ENCODE measurements around the gene COG5.

Gene COG5

DNA sequence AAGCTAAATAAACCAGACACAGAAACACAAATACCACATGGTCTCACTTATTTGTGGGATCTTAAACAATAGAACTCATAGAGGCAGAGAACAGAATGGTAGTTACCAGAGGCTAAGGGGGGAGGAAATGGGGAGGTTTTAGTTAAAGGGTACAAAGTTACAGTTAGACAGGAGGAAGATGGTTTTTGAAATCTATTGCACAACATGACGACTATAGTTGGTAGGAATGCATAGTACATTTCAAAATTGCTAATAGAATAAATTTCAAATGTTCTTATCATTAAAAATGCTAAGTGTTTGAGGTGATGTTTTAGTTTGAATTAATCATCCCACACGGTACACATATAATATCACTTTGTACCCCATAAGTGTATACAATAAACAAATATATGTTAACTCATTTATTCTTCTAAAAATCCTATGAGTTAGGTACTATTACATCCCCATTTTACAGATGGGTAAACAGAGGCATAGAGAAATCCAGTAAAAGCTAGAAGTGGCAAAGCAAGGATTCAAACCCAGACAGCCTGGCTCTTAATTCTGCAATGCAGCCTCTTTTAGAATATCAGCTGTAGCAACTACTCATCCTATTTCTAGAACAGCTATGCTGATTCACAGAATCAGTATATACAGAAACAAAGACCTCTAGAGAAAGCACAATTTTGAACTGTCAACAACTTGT lies 344.0 kb downstream of the COG5 start:
- no peak for DNase-seq (ENCODE audit: low read depth, low spot score)
- no peak overlapping the region for H3K4me3 ChIP-seq (ENCODE audit: low read length)

- DNase-seq (ENCODE audit: low read depth, low spot score) = no peak
- H3K4me3 ChIP-seq (ENCODE audit: low read length) = no peak overlapping the region
These were observed 349.8 kb downstream of the COG5 start for GRCh38 chr7:107213945-107214344.

DNA sequence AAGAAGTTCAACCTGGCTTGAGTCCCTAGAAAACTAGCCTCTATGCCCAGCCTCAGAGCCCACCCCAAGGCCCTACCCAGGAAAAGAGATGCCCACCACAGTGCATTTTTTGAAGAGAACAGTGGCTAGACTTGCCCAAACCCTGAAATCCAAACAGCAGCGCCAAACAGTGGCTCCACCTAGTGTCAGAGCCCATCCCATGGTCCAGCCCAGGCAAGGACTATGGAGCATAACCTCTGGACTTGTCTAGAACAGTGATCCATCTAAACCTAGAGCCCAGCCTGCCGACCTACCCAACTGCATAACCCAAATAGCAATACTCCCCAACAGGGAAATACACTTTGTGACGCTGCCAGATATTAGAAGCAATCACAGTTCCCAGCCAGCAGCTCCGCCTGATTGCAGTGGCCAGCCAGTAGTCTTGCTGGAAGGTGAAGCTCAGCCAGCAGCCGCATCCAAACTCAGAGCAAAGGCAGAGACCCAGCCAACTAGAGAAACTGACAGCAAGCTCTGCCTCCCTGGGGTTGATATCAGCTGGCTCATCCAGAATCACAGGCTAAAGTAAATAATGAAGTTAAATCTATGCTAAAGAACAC lies 350.4 kb downstream of the COG5 start:
- H3K4me3 ChIP-seq (ENCODE audit: low read length) = no peak overlapping the region
- no peak for DNase-seq (ENCODE audit: low read depth, low spot score)

GRCh38 chr7:107212725-107213124 lies 351.0 kb downstream of the COG5 start:
- DNase-seq (ENCODE audit: low read depth, low spot score) = no peak
- H3K4me3 ChIP-seq (ENCODE audit: low read length) = no peak overlapping the region

- no peak for DNase-seq (ENCODE audit: low read depth, low spot score)
- no peak overlapping the region for H3K4me3 ChIP-seq (ENCODE audit: low read length)
These were observed 353.3 kb downstream of the COG5 start for GRCh38 chr7:107210400-107210799.

GRCh38 chr7:107209565-107209964 lies 354.2 kb downstream of the COG5 start:
- no peak for DNase-seq (ENCODE audit: low read depth, low spot score)
- no peak overlapping the region for H3K4me3 ChIP-seq (ENCODE audit: low read length)

DNA sequence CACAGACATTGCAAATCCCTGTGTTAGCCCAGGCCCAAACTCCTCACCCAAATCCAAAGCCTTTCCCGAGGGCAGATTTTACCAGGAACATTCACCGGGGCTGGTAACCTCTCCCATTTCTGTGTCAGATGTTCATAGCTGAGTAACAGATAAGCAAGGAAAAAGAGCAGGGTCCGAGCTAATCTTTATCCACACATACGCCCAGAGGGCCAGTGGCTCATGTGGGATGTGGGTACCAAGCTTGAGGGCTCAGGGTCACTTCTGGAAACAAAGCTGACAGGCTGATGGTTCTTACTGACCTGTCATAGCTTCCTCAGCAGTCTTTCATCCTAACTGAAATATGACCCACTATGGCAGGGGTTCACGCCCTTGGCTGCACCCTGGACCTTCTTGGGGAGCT lies 355.2 kb downstream of the COG5 start:
- DNase-seq (ENCODE audit: low read depth, low spot score) = no peak
- no peak overlapping the region for H3K4me3 ChIP-seq (ENCODE audit: low read length)

- H3K4me3 ChIP-seq (ENCODE audit: low read length) = no peak overlapping the region
- no peak for DNase-seq (ENCODE audit: low read depth, low spot score)
These were observed 355.6 kb downstream of the COG5 start for GRCh38 chr7:107208024-107208521.

DNA sequence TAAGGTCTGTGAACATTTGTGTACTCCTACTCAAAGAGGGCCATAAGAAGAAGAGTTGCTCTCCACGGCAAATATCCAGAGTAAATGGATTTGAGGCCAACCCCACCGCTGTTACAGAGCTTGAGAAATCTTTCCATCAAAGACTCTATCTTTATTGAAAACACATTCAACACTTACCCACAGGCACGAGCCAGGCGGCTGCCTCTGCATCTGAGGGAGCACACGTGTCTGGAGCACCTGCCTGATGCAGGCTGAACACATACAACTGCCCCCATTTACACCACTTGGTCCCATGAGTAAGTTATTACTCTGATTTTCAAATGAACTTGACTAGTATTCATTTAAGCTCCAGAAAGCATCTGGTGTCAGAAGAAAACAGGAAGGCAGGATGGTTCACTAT lies 356.3 kb downstream of the COG5 start:
- DNase-seq (ENCODE audit: low read depth, low spot score) = no peak
- no peak overlapping the region for H3K4me3 ChIP-seq (ENCODE audit: low read length)

DNA sequence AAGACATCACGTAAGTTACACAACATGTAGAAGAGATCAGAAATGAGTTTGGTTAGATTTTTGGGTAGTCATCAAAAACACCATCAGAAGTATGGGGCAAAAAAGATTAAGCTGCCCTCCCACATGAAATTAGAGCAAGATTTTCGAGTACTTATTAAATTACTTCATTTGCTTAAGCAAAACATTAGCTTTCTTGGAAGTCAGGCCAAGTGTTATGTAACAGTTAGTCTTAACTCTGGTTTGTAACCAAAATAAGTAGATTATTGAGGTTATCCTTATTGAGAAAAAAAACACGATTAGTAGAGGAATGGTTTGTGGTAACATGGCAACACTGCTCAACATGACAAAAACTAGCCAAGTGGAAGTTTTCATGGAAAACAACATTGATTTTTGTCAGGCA lies 357.0 kb downstream of the COG5 start:
- H3K4me3 ChIP-seq (ENCODE audit: low read length) = no peak overlapping the region
- no peak for DNase-seq (ENCODE audit: low read depth, low spot score)

DNA sequence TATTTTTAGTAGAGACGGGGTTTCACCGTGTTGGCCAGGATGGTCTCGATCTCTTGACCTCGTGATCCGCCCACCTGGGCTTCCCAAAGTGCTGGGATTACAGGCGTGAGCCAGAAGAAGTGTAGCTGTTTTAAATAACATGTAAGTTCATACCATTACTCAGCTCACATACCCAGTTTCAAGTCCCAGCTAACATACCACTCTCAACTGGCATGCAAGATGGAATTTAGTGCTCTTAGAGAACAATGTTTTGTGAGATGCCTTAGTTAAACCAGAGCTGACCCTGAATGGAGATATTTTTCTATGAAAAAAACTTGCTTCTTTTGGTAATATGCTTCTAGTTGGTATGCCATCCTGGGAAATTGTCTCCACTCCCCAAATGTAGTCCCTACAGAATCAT lies 357.6 kb downstream of the COG5 start:
- DNase-seq (ENCODE audit: low read depth, low spot score) = no peak
- no peak overlapping the region for H3K4me3 ChIP-seq (ENCODE audit: low read length)

DNA sequence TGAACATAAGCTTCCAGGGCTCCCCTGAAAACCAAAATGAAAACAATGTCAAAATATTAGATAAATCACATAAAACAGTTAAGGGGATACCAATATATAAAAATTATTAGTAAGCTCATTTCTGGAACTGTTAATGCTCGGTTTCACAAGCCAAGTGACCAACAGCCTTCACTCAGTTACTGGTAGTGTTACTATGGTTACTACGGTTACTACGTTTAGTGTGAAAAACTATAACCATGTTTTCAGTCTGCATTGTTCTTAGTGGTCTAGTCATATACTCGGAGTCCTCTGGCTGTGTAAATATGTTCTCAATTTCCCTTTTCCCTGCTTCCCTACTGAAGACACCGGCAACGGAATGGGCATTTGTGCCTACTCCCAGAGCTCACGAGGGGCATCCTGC lies 360.1 kb downstream of the COG5 start:
- no peak for DNase-seq (ENCODE audit: low read depth, low spot score)

DNA sequence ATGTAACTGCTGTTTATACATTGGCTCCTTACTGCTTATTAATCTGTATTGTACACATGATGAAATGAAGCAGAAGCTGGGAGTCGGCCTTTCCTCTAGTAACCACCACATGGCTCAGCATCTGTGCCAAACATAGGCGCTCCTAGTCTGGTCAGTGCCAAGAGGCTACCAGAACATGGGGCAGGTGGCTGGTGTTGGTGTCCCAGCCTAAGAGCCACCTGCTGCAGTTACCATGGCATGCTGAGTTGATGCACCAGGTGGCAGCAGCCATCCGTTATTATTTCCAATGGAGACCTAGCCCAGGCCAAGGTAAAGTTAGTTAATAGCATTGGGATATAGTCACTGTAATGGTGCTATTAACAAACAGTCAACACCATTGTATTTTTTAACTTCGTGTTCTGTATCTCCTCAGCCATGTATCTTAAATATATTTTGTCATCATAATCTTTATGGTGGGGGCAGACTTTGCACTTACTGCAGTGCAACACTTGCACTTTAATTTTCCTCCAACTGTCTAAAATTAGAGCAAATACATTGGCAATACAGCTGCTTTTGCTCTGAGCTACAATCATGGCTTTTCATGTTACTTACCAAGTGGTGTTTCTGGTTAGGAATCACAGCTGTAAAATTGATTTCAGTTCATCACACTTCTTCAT lies 361.8 kb downstream of the COG5 start:
- H3K4me3 ChIP-seq (ENCODE audit: low read length) = no peak overlapping the region
- peak; percentile 4 for DNase-seq (ENCODE audit: low read depth, low spot score)

More for the DNA sequence above, 360.1 kb downstream of the COG5 start:
- H3K4me3 ChIP-seq (ENCODE audit: low read length) = no peak overlapping the region

- no peak for DNase-seq (ENCODE audit: low read depth, low spot score)
- H3K4me3 ChIP-seq (ENCODE audit: low read length) = no peak overlapping the region
These were observed 366.7 kb downstream of the COG5 start for GRCh38 chr7:107196834-107197610.

DNA sequence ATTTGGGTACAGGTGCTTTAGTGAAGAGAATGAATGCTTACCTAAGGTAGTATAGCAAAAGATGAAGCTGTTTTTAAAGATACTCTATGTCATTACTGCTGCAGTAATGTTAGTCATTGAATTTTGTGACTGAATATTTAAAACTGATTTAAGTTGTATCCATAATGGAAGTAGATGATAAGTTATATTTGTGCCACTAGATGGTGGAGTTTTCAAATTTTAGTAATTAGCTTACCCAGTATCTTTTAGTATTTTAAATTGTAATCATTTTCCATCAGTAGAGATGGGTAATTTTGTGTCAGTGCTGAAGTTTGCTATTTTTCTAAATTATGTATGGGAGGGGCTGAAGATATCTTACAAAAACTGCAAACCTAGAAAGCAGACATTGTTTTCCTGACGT lies 369.7 kb downstream of the COG5 start:
- no peak overlapping the region for H3K4me3 ChIP-seq (ENCODE audit: low read length)
- DNase-seq (ENCODE audit: low read depth, low spot score) = no peak

DNA sequence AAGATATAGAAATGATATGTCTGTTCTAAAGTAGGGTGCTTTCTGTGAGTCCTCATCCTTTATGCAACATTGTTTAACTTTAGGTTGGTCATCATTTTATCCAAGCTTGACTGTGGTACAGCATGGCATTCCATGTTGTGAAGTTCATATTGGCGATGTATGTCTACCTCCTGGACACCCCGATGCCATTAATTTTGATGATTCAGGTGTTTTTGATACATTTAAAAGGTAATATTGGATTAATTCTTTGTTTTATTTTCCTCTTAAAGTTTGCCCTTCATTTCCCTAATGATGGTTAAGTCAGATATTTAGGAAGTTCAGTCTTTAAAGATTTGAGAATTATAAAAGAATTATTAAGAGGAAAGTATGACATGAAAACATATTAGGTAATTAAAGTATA lies 373.6 kb downstream of the COG5 start:
- DNase-seq (ENCODE audit: low read depth, low spot score) = no peak
- no peak overlapping the region for H3K4me3 ChIP-seq (ENCODE audit: low read length)

- DNase-seq (ENCODE audit: low read depth, low spot score) = no peak
- H3K4me3 ChIP-seq (ENCODE audit: low read length) = no peak overlapping the region
These were observed 375.9 kb downstream of the COG5 start for GRCh38 chr7:107187774-107188173.

DNA sequence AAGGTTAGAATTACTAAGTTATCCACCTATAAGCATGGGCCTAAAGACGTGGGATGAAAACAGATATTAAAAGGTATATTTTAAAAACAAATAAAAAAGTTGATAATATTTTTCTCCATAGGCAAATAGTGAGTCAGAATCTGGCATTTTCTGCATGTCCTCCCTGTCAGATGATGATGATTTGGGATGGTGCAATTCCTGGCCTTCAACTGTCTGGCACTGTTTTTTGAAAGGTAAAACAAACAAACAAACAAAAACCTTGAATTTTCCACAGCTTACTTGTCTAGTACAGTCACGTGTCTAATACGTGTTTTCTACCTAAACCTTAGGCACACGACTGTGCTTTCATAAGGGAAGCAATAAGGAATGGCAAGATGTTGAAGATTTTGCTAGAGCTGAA lies 377.5 kb downstream of the COG5 start:
- no peak for DNase-seq (ENCODE audit: low read depth, low spot score)
- no peak overlapping the region for H3K4me3 ChIP-seq (ENCODE audit: low read length)

GRCh38 chr7:107185716-107186115 lies 378.0 kb downstream of the COG5 start:
- no peak overlapping the region for H3K4me3 ChIP-seq (ENCODE audit: low read length)
- DNase-seq (ENCODE audit: low read depth, low spot score) = no peak

DNA sequence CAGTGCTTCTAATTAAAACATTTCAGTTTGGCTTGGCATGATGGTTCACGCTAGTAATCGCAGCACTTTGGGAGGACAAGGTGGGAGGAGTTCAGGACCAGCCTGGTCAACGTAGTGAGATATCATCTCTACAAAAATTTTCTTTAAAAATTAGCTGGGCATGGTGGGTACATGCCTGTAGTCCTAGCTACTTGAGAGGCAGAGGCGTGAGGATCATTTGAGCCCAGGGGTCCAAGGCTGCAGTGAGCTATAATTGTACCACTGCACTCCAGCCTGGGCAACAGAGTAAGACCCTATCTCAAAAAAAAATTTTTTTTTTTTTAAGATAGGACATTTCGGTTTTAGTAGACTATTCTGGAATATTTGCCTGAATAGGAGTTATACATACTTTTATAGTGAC lies 382.5 kb downstream of the COG5 start:
- H3K4me3 ChIP-seq (ENCODE audit: low read length) = no peak overlapping the region
- no peak for DNase-seq (ENCODE audit: low read depth, low spot score)
